GM12878 (cell line): ENCODE measurements around the gene DACH2. TPM values are rescaled to one million over a fixed set of nuclear protein-coding genes. Genes with fewer than 3 reads are reported as not detected.

Experiments used
- ATAC-seq: fragments of 200-7000 bp; cut with Tn5 transposase; 3 replicates; pipeline ENCODE4 v1.9.1; 2020; ENCODE audit warnings: mild to moderate bottlenecking, moderate library complexity
- BruUV-seq: library from RNA; stranded (reverse); fragments of 400-500 nt; replicated peaks from 2 replicates; lab custom pipeline; 2021; lab: Mats Ljungman, UMichigan
- CTCF ChIA-PET: fragments of 300-600 bp; sonication (Branson Sonifier 250); formaldehyde crosslinking; extraction: SDS; loops from one replicate; lab custom pipeline; 2021; ENCODE audit warnings: inconsistent platforms; lab: Yijun Ruan, JAX
- POLR2A ChIA-PET: fragments of 350-600 bp; formaldehyde crosslinking; extraction: SDS; loops from one replicate; lab custom pipeline; 2021; ENCODE audit warnings: inconsistent platforms; lab: Charles Lee
- RAD21 ChIA-PET: fragments of 300-600 bp; sonication (Branson Sonifier 250); formaldehyde crosslinking; loops from one replicate; lab custom pipeline; 2023; ENCODE audit warnings: antibody characterized with exemption; ENCODE audit not compliant: unreplicated experiment; lab: Charles Lee
- SMC1A ChIA-PET: fragments of 300-600 bp; sonication (Branson Sonifier 250); formaldehyde crosslinking; loops from one replicate; lab custom pipeline; 2023; ENCODE audit not compliant: unreplicated experiment, uncharacterized antibody; lab: Charles Lee
- DNase-seq: peaks from one replicate; pipeline ENCODE4 v3.0.0-alpha.2; 2011; ENCODE audit warnings: low read depth, low spot score
- FAIRE-seq: peaks from 3 replicates; lab custom pipeline; 2011; peaks lifted over from hg19 to GRCh38; lab: Jason Lieb, UNC
- H2AFZ ChIP-seq: 2 replicates; pipeline ENCODE4 v1.6.0; 2011; ENCODE audit warnings: low read depth, low read length, control low read depth; ENCODE audit not compliant: control insufficient read depth
- H3K27ac ChIP-seq: 2 replicates; pipeline ENCODE4 v1.5.1; 2011; ENCODE audit warnings: control low read depth; ENCODE audit not compliant: control insufficient read depth, insufficient read depth
- H3K27me3 ChIP-seq, 2 experiments: replicated peaks in 1 of 2; 2 replicates each; pipeline versions ENCODE4 v1.6.0 to v1.6.1; 2011; ENCODE audit warnings: low read length in 1 of 2; ENCODE audit not compliant: control insufficient read depth in 2 of 2, insufficient read depth in 2 of 2
- H3K36me3 ChIP-seq, 2 experiments: 2 replicates each; pipeline ENCODE4 v1.5.1; 2011; ENCODE audit warnings: low read length in 1 of 2; ENCODE audit not compliant: control insufficient read depth in 2 of 2, insufficient read depth in 2 of 2
- H3K4me1 ChIP-seq: 2 replicates; pipeline ENCODE4 v1.6.1; 2011; ENCODE audit warnings: mild to moderate bottlenecking, low read length, moderate library complexity, mixed read lengths; ENCODE audit not compliant: control insufficient read depth, insufficient read depth
- H3K4me2 ChIP-seq: 2 replicates; pipeline ENCODE4 v1.6.0; 2011; ENCODE audit warnings: control low read depth; ENCODE audit not compliant: control insufficient read depth, insufficient read depth
- H3K4me3 ChIP-seq: fragments of 200-600 bp; sonication (generic); 2 replicates; pipeline ENCODE4 v1.5.1; 2016
- H3K79me2 ChIP-seq: 2 replicates; pipeline ENCODE4 v1.6.0; 2011; ENCODE audit warnings: low read length; ENCODE audit not compliant: control insufficient read depth, insufficient read depth
- H3K9ac ChIP-seq: 2 replicates; pipeline ENCODE4 v1.8.0; 2011; ENCODE audit warnings: low read length, control low read depth, mixed read lengths; ENCODE audit not compliant: control insufficient read depth, insufficient read depth
- H3K9me3 ChIP-seq: replicated peaks from 3 replicates; pipeline ENCODE4 v1.5.1; 2011; ENCODE audit warnings: mild to moderate bottlenecking, low read length; ENCODE audit not compliant: control insufficient read depth, insufficient read depth
- H4K20me1 ChIP-seq: 2 replicates; pipeline ENCODE4 v1.6.0; 2011; ENCODE audit not compliant: control insufficient read depth, insufficient read depth
- CEBPB ChIP-seq, 2 experiments: fragments of 150-350 bp in 1 of 2; IDR thresholded peaks; 2 replicates each; pipeline ENCODE4 v1.6.1; 2012 to 2014; ENCODE audit warnings: low read depth in 2 of 2, low read length in 2 of 2, borderline replicate concordance in 1 of 2, inconsistent platforms in 1 of 2
- EP300 ChIP-seq, 2 experiments: fragments of 150-350 bp in 1 of 2; IDR thresholded peaks; 2 replicates each; pipeline ENCODE4 v1.6.1; 2011 to 2012; ENCODE audit warnings: low read depth in 2 of 2, low read length in 2 of 2, borderline replicate concordance in 1 of 2, improper control_type of control experiment in 1 of 2, inconsistent platforms in 1 of 2; ENCODE audit not compliant: control insufficient read depth in 1 of 2
- KAT2A ChIP-seq: conservative IDR thresholded peaks from 2 replicates; pipeline ENCODE4 v1.6.1; 2011; ENCODE audit warnings: low read depth, low read length; ENCODE audit not compliant: control insufficient read depth
- PKNOX1 ChIP-seq: fragments of 450-650 bp; IDR thresholded peaks from 2 replicates; pipeline ENCODE4 v1.6.1; 2016; ENCODE audit warnings: mild to moderate bottlenecking
- PML ChIP-seq: IDR thresholded peaks from 2 replicates; pipeline ENCODE4 v1.6.1; 2012; ENCODE audit warnings: low read length, inconsistent platforms
- SMAD1 ChIP-seq: fragments of 450-650 bp; IDR thresholded peaks from 2 replicates; pipeline ENCODE4 v1.6.1; 2018; ENCODE audit warnings: mild to moderate bottlenecking, low read depth; ENCODE audit not compliant: partially characterized antibody
- SP1 ChIP-seq: IDR thresholded peaks from one replicate; pipeline ENCODE4 v1.6.1; 2011; ENCODE audit warnings: low read depth, low read length
- TCF12 ChIP-seq: IDR thresholded peaks from 2 replicates; pipeline ENCODE4 v1.6.1; 2011; ENCODE audit warnings: low read depth, mild to moderate bottlenecking, low read length
- YBX1 ChIP-seq: fragments of 450-650 bp; IDR thresholded peaks from 2 replicates; pipeline ENCODE4 v1.6.1; 2016; ENCODE audit warnings: antibody characterized with exemption
- WGBS: methylation state at CpG from one replicate; pipeline ENCODE4 v1.1.6; 2016; ENCODE audit warnings: low lambda C conversion rate; ENCODE audit not compliant: insufficient replicate concordance, insufficient coverage; ENCODE audit errors: missing lambda C conversion rate; 5-methylcytosine and 5-hydroxymethylcytosine counted together
- in situ Hi-C: fragments of 300-500 bp; cut with MboI; formaldehyde crosslinking; loops from 9 replicates; pipeline ENCODE4 v1.14.3; 2018; ENCODE audit warnings: mixed read lengths
- intact Hi-C: fragments of 100-400 bp; cut with micrococcal nuclease; formaldehyde crosslinking; loops from one replicate; pipeline ENCODE4 v1.14.2; 2022; ENCODE audit not compliant: unreplicated experiment
- polyA plus RNA-seq, 11 experiments: library from polyadenylated mRNA; depleted of rRNA in 4 of 11; unstranded in 6 of 11; stranded (reverse) in 5 of 11; fragments of >200 nt; fragmentation: Nextera tagmentation in 4 of 11; fragmentation: Illumina TruSeq in 1 of 11; extraction: Ambion mirVana in 4 of 11; extraction: Trizol in 1 of 11; gene quantifications; 1 replicate in 1 of 11; 2 replicates in 10 of 11; pipeline versions ENCODE4 v1.2.1 to v1.2.3, GENCODE V29; 2011 to 2016; ENCODE audit warnings: inconsistent platforms in 2 of 11, missing spikeins in 2 of 11, low read depth in 1 of 11
- total RNA-seq, 4 experiments: library from RNA; depleted of rRNA in 3 of 4; stranded (reverse); fragments of >200 nt in 3 of 4; fragmentation: Illumina TruSeq in 1 of 4; extraction: Trizol in 1 of 4; gene quantifications; 2 replicates each; pipeline versions ENCODE4 v1.2.1 to v1.2.3, GENCODE V29; 2013 to 2021
- TF ChIP-seq, protein P1 (sequence below): fragments of 150-350 bp; IDR thresholded peaks from 2 replicates; pipeline ENCODE4 v1.6.1; 2014; ENCODE audit warnings: mild to moderate bottlenecking, low read depth, low read length

Gene DACH2
- total and polyA plus RNA-seq, 10 of the 15 experiments (the other 5 are each of a cell fraction or from before 2014, with no cell fraction given) = 0.03 to 0.19 (median 0.07) TPM; not detected in 6

GRCh38 chrX:86210772-86211171, 62.5 kb downstream of the DACH2 start:
- H3K79me2 ChIP-seq = no peaks in the 10 kb centered on the region
- SMC1A ChIA-PET = no interaction called here
- in situ Hi-C loops = no loop called here
- CTCF ChIA-PET = no interaction called here
- no peak overlapping the region for H3K27ac ChIP-seq
- no peak for TF ChIP-seq TCF12
- no peak for TF ChIP-seq PKNOX1
- TF ChIP-seq KAT2A = no peak
- no peak for TF ChIP-seq PML
- no peak for TF ChIP-seq YBX1
- TF ChIP-seq SMAD1 = no peak
- TF ChIP-seq, protein P1, sequence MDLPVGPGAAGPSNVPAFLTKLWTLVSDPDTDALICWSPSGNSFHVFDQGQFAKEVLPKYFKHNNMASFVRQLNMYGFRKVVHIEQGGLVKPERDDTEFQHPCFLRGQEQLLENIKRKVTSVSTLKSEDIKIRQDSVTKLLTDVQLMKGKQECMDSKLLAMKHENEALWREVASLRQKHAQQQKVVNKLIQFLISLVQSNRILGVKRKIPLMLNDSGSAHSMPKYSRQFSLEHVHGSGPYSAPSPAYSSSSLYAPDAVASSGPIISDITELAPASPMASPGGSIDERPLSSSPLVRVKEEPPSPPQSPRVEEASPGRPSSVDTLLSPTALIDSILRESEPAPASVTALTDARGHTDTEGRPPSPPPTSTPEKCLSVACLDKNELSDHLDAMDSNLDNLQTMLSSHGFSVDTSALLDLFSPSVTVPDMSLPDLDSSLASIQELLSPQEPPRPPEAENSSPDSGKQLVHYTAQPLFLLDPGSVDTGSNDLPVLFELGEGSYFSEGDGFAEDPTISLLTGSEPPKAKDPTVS = no peak
- no peak for TF ChIP-seq EP300 (IDR thresholded peaks at IDR 0.05; ENCODE audit: borderline replicate concordance in 1 of 2, control insufficient read depth in 1 of 2, low read depth in 2 of 2, low read length in 2 of 2)
- no peak for TF ChIP-seq CEBPB (IDR thresholded peaks at IDR 0.05; ENCODE audit: borderline replicate concordance in 1 of 2, low read depth in 2 of 2, low read length in 2 of 2)
- TF ChIP-seq SP1 = no peak
- TF ChIP-seq, all 136 proteins: peak for 0
- H2AFZ ChIP-seq = no peak overlapping the region
- 20% methylated on average over 3 of the region's 3 CpGs for WGBS
- intact Hi-C loops = no loop called here
- ChIA-PET POLR2A (no interaction called here), RAD21 (no interaction called here)
- ATAC-seq = no peak
- H3K4me1 ChIP-seq = no peaks in the 10 kb centered on the region
- H3K36me3 ChIP-seq = no peaks in the 10 kb centered on the region
- H3K27me3 ChIP-seq = no peaks in the 10 kb centered on the region
- no TSS peak for BruUV-seq
- H3K9me3 ChIP-seq = no peaks in the 10 kb centered on the region
- no peak overlapping the region for H3K4me3 ChIP-seq
- no peak overlapping the region for H3K9ac ChIP-seq
- no peak for DNase-seq
- no peak for FAIRE-seq
- H3K4me2 ChIP-seq = no peak overlapping the region
- H4K20me1 ChIP-seq = no peaks in the 10 kb centered on the region
